GM21528 (cell line): ENCODE results near the gene TNFAIP6.
A peak's percentile ranks its signal among the peaks of the same experiment; 100 is the strongest.
"Not testable (repeated sequence)": the region's sequence is repeated elsewhere in the genome, so short reads cannot be mapped to it uniquely, and the experiment has no call there.

Experiments
- ATAC-seq: cut with Tn5 transposase; IDR thresholded peaks from one replicate; pipeline ENCODE4 v1.9.1; 2021; ENCODE audit warnings: mild to moderate bottlenecking, moderate library complexity; ENCODE audit not compliant: unreplicated experiment, low FRiP score

TNFAIP6 gene

GRCh38 chr2:151410485-151410834 is 53.1 kb downstream of the TNFAIP6 start:
- ATAC-seq, result peak; percentile 56

GRCh38 chr2:151417650-151418049 is 60.3 kb downstream of the TNFAIP6 start:
- ATAC-seq, result no peak

DNA sequence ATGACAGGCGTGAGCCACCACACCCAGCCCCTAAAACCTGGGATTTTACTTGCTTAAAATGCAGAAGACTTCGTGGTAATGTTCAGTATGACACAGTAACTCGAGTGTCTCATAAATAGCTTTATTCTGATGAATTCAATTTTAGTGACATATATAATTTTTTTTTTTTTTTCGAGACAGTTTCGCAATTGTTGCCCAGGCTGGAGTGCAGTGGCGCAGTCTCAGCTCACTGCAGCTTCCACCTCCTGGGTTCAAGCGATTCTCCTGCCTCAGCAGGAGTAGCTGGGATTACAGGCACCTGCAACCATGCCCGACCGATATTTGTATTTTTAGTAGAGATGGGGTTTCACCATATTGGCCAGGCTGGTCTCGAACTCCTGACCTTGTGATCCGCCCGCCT is 64.3 kb downstream of the TNFAIP6 start:
- ATAC-seq, result not testable (repeated sequence)

DNA sequence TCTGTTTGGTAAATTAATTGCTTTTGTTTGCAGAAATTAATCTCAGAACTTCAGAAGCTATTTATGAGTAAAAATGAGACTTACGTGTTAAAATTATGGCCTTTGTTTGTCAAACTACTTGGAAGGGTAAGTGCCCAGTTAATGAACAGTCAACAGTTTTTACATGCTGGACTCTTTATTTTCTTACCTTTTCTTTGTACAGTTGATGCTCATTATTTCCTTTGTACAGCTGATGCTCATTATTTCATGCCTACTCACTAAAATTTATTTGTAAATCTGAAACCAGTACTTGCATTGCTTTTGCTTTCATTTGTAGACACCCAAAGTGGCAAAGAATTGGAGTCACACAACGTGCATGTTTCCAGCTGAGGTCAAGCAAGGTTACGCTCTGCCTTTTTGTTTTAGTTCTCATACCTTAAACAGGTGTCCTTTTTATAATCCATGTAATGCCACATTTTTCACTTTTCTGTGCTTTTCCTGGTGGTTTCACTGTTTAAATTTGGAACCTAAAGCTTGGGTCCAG is 65.6 kb downstream of the TNFAIP6 start:
- peak; percentile 80 for ATAC-seq

DNA sequence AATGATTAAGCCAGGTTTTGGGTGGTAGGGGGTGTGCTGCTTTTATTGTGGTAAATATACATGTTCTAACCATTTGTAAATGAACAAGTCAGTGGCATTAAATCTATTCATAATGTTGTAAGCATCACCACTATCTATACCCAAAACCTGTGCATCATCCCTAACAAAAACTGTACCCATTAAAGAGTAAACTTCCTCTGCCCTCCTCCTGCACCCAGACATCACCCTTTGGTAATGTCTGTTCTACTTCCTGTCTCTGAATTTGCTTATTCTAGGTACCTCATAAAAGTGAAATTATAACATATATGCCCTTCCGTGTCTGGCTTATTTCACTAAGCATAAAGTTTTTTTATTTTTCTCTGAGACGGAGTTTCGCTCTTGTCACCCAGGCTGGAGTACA is 66.4 kb downstream of the TNFAIP6 start:
- peak; percentile 2 for ATAC-seq
